ENCODE results near the gene ADAM12. TPM values are rescaled to one million over a fixed set of nuclear protein-coding genes. Genes with fewer than 3 reads are reported as not detected.

The ADAM12 gene
- total and polyA plus RNA-seq, 2 of the 13 experiments (the other 11 are each of a cell fraction or from before 2014, with no cell fraction given), result not detected

GRCh38 chr10:126226205-126226604 is 162.1 kb downstream of the ADAM12 start:
- H3K27ac ChIP-seq (ENCODE audit: extremely low read length, insufficient read depth, low read length), result no peak overlapping the region
- no peaks in the 10 kb centered on the region for H4K20me1 ChIP-seq (ENCODE audit: insufficient read depth, low read length)
- H3K4me3 ChIP-seq (replicated peaks in 1 of 3; ENCODE audit: insufficient read depth in 1 of 3, low read depth in 2 of 3, low read length in 3 of 3), result no peak overlapping the region
- no peak overlapping the region for H2AFZ ChIP-seq (ENCODE audit: low read length)
- H3K9me3 ChIP-seq (ENCODE audit: low read length), result no peaks in the 10 kb centered on the region
- ATAC-seq (no peak), DNase-seq (ENCODE audit: low spot score) (no peak), FAIRE-seq (no peak)
- in situ Hi-C loops (cut with HindIII; ENCODE audit: extremely low pct_ligation_motif_present, low pct_unique_long_range_greater_than_20kb), result no loop called here
- 16% methylated on average over 9 of the region's 9 CpGs for WGBS (ENCODE audit: low lambda C conversion rate)
- TF ChIP-seq ATF7 (IDR thresholded peaks at IDR 0.05) (no peak), ATF7 (CRISPR knock-in tag; IDR thresholded peaks at IDR 0.05) (no peak), SETDB1 (CRISPR knock-in tag; IDR thresholded peaks at IDR 0.05; ENCODE audit: borderline replicate concordance) (no peak), PRPF4 (IDR thresholded peaks at IDR 0.05; ENCODE audit: low read depth, low read length, poor library complexity, severe bottlenecking) (no peak), ARID2 (CRISPR knock-in tag; IDR thresholded peaks at IDR 0.05; ENCODE audit: borderline replicate concordance) (no peak), PHF20 (CRISPR knock-in tag; IDR thresholded peaks at IDR 0.05) (no peak), ZNF225 (CRISPR knock-in tag; IDR thresholded peaks at IDR 0.05) (no peak), RFX5 (IDR thresholded peaks at IDR 0.05; ENCODE audit: low read depth, low read length) (no peak), ZNF232 (CRISPR knock-in tag; IDR thresholded peaks at IDR 0.05; ENCODE audit: borderline replicate concordance) (no peak), TFE3 (CRISPR knock-in tag; IDR thresholded peaks at IDR 0.05) (no peak), E2F1 (CRISPR knock-in tag; IDR thresholded peaks at IDR 0.05) (no peak), RORA (CRISPR knock-in tag; IDR thresholded peaks at IDR 0.05) (no peak), HNRNPL (IDR thresholded peaks at IDR 0.05; ENCODE audit: low read depth, low read length) (no peak), RARG (CRISPR knock-in tag; IDR thresholded peaks at IDR 0.05; ENCODE audit: low read depth) (no peak), ZNF775 (CRISPR knock-in tag; IDR thresholded peaks at IDR 0.05; ENCODE audit: borderline replicate concordance) (no peak), HNRNPH1 (optimal IDR thresholded peaks at IDR 0.05; ENCODE audit: low read depth, low read length) (no peak), AHDC1 (CRISPR knock-in tag; IDR thresholded peaks at IDR 0.05; ENCODE audit: borderline replicate concordance) (no peak), MED8 (CRISPR knock-in tag; IDR thresholded peaks at IDR 0.05; ENCODE audit: insufficient replicate concordance) (no peak), ZNF780A (CRISPR knock-in tag; IDR thresholded peaks at IDR 0.05) (no peak)
- H3K4me1 ChIP-seq (ENCODE audit: insufficient read depth, low read length), result no peaks in the 10 kb centered on the region
- peaks cover 3 to 30% of the 10 kb centered on the region in 2 experiments; a peak in 3 of 5 replicates for H3K27me3 ChIP-seq (ENCODE audit: control insufficient read depth in 1 of 2, insufficient read depth in 2 of 2, low read length in 2 of 2)
- no peak overlapping the region for H3K9ac ChIP-seq (ENCODE audit: insufficient read depth, low read depth, low read length)
- intact Hi-C loops (cut with micrococcal nuclease; ENCODE audit: unreplicated experiment), result no loop called here
- no peak overlapping the region for H3K4me2 ChIP-seq (ENCODE audit: low read depth, low read length)
- POLR2A ChIA-PET, result no interaction called here
- CTCF ChIA-PET (ENCODE audit: low intra/inter-chr PET ratio, low total read pairs), result no interaction called here
- no TSS peak for BruUV-seq (replicated peaks)
- H3K36me3 ChIP-seq (replicated peaks in 1 of 2; ENCODE audit: control insufficient read depth in 1 of 2, insufficient read depth in 2 of 2, low read length in 2 of 2), result no peaks in the 10 kb centered on the region
- H3K79me2 ChIP-seq (ENCODE audit: insufficient read depth, low read length), result no peaks in the 10 kb centered on the region
